ENCODE results near the gene LAMTOR4.

The LAMTOR4 gene

DNA sequence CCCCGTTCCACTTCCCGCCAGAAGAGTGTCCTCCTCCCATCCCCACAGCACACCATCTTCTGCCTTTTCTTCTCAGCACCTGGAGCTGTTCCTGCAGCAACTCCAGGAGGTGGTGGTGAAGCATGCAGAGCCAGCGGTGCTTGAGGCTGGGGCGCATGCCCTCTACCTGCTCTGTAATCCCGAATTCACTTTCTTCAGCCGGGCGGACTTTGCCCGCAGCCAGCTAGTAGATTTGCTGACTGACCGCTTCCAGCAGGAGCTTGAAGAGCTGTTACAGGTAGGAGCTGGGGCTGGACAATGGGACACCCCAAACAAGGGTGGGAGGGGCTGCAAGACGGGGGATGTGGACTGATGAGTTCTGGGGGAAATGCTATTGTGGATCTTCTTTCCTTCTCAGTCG is 52.0 kb downstream of the LAMTOR4 start:
- no peak for DNase-seq (ENCODE audit: low read depth in 2 of 2)
